AG10803 (cell line): ENCODE results near the gene SUN2.

Experiments used
- DNase-seq: peaks from one replicate; pipeline ENCODE4 v3.0.0; 2010; ENCODE audit warnings: low read depth
- H3K4me3 ChIP-seq: 2 replicates; pipeline ENCODE4 v1.5.1; 2011; ENCODE audit warnings: mild to moderate bottlenecking, low read length, control low read depth
- TF ChIP-seq, protein P1 (sequence below): conservative IDR thresholded peaks from 2 replicates; pipeline ENCODE4 v1.5.1; 2011; ENCODE audit warnings: mild to moderate bottlenecking, low read length, control low read depth, inconsistent platforms

Gene SUN2

DNA sequence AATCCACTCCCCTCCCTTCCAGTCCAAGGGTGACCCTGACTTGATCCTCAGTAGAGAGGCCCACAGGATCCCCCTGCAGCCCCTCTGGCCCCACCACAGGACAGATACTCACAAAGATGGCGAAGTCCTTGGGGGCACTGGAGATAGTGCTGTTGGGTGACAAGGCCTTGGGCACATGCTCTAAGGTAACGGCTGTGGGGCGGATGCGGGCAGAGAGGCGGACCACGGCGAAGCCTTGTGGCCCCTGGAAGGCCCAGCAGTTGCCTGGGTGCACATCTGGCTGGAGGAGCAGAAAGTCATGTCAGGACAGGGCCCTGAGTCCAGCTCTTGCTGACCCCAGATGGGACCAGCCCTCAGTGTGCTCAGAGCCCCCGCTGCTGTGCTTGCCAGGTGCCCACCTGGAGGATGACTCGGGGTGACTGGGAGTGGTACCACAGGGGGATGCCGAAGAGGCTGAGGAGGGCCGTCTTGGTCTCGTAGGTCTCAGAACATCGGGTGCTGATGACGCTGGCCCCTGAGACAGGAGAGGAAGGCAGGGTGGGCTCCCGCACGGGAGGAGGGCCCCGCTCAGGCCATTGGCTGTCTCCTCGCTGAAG, 17.2 kb downstream of the SUN2 start:
- no peak for DNase-seq
- TF ChIP-seq, protein P1, sequence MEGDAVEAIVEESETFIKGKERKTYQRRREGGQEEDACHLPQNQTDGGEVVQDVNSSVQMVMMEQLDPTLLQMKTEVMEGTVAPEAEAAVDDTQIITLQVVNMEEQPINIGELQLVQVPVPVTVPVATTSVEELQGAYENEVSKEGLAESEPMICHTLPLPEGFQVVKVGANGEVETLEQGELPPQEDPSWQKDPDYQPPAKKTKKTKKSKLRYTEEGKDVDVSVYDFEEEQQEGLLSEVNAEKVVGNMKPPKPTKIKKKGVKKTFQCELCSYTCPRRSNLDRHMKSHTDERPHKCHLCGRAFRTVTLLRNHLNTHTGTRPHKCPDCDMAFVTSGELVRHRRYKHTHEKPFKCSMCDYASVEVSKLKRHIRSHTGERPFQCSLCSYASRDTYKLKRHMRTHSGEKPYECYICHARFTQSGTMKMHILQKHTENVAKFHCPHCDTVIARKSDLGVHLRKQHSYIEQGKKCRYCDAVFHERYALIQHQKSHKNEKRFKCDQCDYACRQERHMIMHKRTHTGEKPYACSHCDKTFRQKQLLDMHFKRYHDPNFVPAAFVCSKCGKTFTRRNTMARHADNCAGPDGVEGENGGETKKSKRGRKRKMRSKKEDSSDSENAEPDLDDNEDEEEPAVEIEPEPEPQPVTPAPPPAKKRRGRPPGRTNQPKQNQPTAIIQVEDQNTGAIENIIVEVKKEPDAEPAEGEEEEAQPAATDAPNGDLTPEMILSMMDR = no peak
- H3K4me3 ChIP-seq = no peak overlapping the region

DNA sequence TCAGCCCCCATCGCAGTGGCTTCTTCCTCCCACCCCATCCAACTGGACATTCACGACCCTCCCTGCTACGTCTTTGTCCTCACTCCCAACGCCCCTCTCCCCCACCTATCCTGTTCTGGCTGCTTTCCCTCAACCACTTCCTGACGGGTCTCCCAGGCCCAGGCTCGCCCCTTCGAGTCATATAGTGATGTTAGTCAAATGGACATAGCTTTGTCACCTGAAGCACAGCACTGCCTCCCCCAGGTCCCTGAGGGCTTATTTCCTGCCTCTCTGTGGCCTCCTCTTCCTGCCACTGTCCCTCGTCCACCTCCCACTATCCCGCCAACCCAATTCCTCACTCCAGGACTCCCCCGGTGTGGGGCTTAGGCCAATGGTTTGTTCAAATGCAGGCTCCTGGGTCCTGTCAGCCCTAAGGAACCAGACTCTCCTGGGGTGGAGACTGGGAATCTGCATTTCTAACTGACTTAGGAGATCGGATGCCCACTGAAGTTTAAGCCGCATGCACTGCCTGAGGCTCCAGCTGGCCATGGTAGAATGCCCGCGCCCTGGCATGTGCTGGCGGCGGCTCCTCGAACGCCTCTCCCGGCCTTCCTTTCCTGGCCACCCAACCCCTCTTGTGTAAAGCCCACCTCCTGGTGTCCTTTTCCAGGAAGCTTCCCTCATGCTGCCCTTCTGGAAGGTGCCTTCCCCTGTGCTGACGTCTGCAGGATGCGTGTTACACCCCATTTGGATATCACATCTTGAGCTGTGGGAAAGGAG, 18.3 kb downstream of the SUN2 start:
- no peak overlapping the region for H3K4me3 ChIP-seq
- no peak for DNase-seq
- TF ChIP-seq, protein P1 = no peak

DNA sequence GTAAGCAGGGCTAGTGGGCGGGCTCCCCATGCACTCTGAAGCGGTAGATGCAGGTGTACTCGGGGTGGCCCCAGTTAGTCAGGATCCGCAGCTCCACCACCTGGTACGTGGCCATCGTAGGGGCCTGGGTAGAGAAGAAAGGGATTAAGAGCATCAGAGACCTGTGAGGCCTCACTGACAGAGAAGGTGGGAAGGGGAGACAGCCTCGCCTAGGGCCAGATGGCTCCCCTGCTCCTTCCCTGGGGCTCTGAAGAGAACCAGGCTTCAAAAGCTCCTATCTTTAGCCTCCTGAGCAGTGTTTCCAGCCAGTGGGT, 19.6 kb downstream of the SUN2 start:
- no peak overlapping the region for H3K4me3 ChIP-seq
- no peak for DNase-seq
- TF ChIP-seq, protein P1 = no peak

DNA sequence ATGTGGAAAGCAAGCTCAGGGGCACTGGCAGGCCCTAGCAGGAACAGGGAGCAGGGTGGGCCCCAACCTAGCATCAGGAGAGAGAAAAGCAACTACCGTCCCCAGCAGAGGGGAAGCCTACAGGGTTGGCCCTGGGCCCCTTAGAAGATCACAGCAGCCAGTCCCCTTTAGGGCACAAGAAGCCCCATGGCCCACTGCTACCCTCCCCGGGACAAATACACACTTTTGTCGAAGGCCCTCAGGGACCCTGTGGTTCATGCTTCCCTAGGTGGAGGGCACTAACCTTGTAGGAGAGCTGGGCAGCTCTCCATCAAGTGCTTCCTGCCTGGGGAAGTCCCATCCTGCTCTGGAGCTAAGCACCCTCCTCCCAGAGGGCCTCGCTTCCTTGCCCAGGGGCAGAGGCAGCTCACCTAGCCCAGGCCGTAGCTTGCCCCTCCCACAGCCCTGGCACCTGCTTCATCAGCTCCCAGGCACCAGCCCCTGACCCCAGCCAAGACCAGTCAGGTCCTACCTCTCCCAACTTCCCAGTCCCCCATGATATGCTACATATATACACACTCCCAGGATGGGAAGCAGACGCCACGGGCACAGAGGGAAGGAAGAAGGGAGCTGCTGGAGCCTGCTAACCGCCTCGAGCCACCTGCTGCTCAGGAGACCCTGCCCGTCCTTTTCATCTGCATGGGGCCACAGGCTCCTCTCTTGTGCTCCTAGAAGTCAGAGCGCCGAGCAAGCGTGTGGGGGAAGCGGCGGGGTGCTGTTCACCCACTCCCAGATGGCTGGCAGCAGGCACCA, 20.1 kb downstream of the SUN2 start:
- H3K4me3 ChIP-seq = no peak overlapping the region
- no peak for DNase-seq
- TF ChIP-seq, protein P1 = no peak

DNA sequence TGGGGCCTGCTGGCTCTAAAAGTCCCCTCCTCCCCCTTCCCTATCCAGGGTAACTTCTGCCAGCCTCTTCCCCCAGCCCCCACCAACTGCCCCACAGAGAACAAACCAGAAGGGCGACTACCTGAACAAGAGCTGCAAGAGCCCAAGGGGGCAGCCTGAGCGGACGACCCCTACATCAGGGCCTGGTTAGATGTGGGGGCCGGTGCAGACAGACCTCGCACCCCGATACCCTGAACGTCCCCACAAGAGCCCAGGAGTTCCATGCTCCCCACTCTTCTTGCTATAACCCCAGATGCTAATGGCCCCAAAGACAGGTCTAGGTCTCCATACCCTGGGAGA, 20.7 kb downstream of the SUN2 start:
- no peak overlapping the region for H3K4me3 ChIP-seq
- no peak for DNase-seq
- TF ChIP-seq, protein P1 = no peak

DNA sequence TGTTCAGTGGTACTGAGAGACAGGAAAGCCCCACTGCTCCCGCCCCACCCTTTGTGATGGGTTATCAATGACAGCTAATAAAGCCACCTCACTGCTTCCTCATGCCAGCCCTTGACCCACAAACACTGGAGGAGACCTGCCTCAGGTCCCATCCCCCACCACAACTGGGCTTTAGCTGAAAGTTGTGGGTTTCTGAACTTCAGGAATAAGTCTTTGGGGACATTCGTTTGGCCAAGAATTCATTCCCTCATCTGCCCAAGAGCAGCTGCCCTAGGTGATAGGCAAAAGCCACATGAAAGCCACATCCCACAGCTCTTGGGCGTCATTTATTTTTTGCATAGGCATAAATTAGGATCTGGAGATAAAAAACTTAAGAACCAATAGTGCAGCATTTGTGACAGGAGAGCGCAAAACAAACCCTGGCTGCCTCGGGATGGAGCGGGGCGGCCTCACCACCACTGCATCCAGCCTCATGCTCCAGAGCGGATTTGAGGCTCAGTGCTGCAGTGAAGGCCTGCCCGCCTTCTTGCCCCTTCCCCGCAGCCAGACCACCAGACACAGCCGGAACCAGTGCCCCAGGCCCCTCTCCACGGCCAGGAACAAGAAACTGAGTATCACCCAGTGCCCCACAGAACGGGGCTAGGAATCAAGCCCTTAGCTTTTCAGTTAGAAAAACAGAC, 21.2 kb downstream of the SUN2 start:
- TF ChIP-seq, protein P1 = no peak
- H3K4me3 ChIP-seq = no peak overlapping the region
- DNase-seq = no peak
